Gastrocnemius medialis (tissue), 4 donors: ENCODE results near the gene NREP. TPM values are rescaled to one million over a fixed set of nuclear protein-coding genes. Genes with fewer than 3 reads are reported as not detected.

Experiments used
- ATAC-seq, 2 donors: fragments of 150-250 bp; one replicate each; pipeline ENCODE4 v1.9.1; 2016
- DNase-seq, 2 donors: peaks; one replicate each; pipeline ENCODE4 v3.0.0-alpha.2; 2019
- H3K27ac ChIP-seq, 4 donors: fragments of 200-600 bp; sonication (generic); 1 replicate in 1 of 4; 2 replicates in 3 of 4; pipeline ENCODE4 v1.5.1; 2016 to 2018; ENCODE audit warnings: mild to moderate bottlenecking in 2 of 4, moderate library complexity in 1 of 4
- H3K27me3 ChIP-seq, 3 donors: fragments of 200-600 bp; sonication (generic) in 2 of 3; 1 replicate in 1 of 3; 2 replicates in 2 of 3; pipeline versions ENCODE4 v1.5.1 to v1.6.0; 2016 to 2019; ENCODE audit warnings: mild to moderate bottlenecking in 1 of 3, moderate library complexity in 1 of 3
- H3K36me3 ChIP-seq, 2 donors: fragments of 200-600 bp; sonication (generic) in 1 of 2; one replicate each; pipeline ENCODE4 v1.5.1; 2017 to 2018
- H3K4me1 ChIP-seq, 2 donors: fragments of 200-600 bp; sonication (generic) in 1 of 2; one replicate each; pipeline ENCODE4 v1.5.1; 2016 to 2017; ENCODE audit warnings: mild to moderate bottlenecking in 2 of 2
- H3K4me3 ChIP-seq, 4 donors: fragments of 200-600 bp; sonication (generic) in 3 of 4; 1 replicate in 1 of 4; 2 replicates in 3 of 4; pipeline ENCODE4 v1.5.1; 2016 to 2019; ENCODE audit warnings: mild to moderate bottlenecking in 2 of 4
- H3K9me3 ChIP-seq, 3 donors: fragments of 200-600 bp; sonication (generic) in 2 of 3; 1 replicate in 1 of 3; 2 replicates in 2 of 3; pipeline ENCODE4 v1.5.1; 2016 to 2019
- POLR2A ChIP-seq, 2 donors: fragments of 450-650 bp; IDR thresholded peaks; one replicate each; pipeline ENCODE4 v1.6.1; 2017; ENCODE audit warnings: antibody characterized with exemption in 2 of 2, mild to moderate bottlenecking in 2 of 2, moderate library complexity in 2 of 2
- in situ Hi-C, 4 donors: fragments of 200-750 bp; cut with MboI; loops; one replicate each; pipeline versions ENCODE4 v1.15.0 to v1.8.0; 2017; ENCODE audit warnings: low sequenced_read_pairs in 4 of 4
- intact Hi-C: fragments of 100-400 bp; cut with DNase I; formaldehyde crosslinking; loops from one replicate; pipeline ENCODE4 v1.15.1; 2023; ENCODE audit warnings: low total_unique reads
- total RNA-seq, 4 donors: library from RNA; depleted of rRNA; stranded (reverse); fragments of >200 nt; gene quantifications; one replicate each; pipeline versions ENCODE4 v1.1.0 to v1.2.3, GENCODE V29; 2016
- TF ChIP-seq, protein P1 (sequence below), 5 experiments: fragments of 450-650 bp in 3 of 5; fragments of 200-600 bp in 2 of 5; sonication (generic) in 2 of 5; IDR thresholded peaks in 4 of 5; conservative IDR thresholded peaks in 1 of 5; 1 replicate in 4 of 5; 2 replicates in 1 of 5; pipeline ENCODE4 v1.5.1; 2016 to 2019; ENCODE audit warnings: antibody characterized with exemption in 5 of 5, mild to moderate bottlenecking in 3 of 5, moderate library complexity in 3 of 5

NREP gene
- total RNA-seq, 4 donors from 2014 or later: 0.85 to 2.9 (median 1.8) TPM

- Histone ChIP-seq H3K27me3 (no peaks in the 10 kb centered on the region), H3K36me3 (no peaks in the 10 kb centered on the region), H3K4me1 (peaks cover 0 to 3% of the 10 kb centered on the region in 2 donors), H3K27ac (no peak overlapping the region), H3K4me3 (no peak overlapping the region), H3K9me3 (no peaks in the 10 kb centered on the region)
- in situ Hi-C loops (loop anchor here in 1 of 4 donors (10.0 kb wide), 1 partner anchor 215 kb away; no protein-coding TSS in a partner anchor), intact Hi-C loops (no loop called here)
- ATAC-seq: no peak
- TF ChIP-seq, protein P1, sequence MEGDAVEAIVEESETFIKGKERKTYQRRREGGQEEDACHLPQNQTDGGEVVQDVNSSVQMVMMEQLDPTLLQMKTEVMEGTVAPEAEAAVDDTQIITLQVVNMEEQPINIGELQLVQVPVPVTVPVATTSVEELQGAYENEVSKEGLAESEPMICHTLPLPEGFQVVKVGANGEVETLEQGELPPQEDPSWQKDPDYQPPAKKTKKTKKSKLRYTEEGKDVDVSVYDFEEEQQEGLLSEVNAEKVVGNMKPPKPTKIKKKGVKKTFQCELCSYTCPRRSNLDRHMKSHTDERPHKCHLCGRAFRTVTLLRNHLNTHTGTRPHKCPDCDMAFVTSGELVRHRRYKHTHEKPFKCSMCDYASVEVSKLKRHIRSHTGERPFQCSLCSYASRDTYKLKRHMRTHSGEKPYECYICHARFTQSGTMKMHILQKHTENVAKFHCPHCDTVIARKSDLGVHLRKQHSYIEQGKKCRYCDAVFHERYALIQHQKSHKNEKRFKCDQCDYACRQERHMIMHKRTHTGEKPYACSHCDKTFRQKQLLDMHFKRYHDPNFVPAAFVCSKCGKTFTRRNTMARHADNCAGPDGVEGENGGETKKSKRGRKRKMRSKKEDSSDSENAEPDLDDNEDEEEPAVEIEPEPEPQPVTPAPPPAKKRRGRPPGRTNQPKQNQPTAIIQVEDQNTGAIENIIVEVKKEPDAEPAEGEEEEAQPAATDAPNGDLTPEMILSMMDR (IDR thresholded peaks at IDR 0.05 in 4 of 5, conservative IDR thresholded peaks at IDR 0.05 in 1 of 5): no peak
- TF ChIP-seq POLR2A (IDR thresholded peaks at IDR 0.05): no peak
- no peak for DNase-seq
Observed at GRCh38 chr5:111769541-111769940, 12.5 kb upstream of the NREP start.

GRCh38 chr5:111765613-111766571, 8.9 kb upstream of the NREP start:
- DNase-seq (no peak), ATAC-seq (no peak)
- no peaks in the 10 kb centered on the region for H3K4me1 ChIP-seq
- no peaks in the 10 kb centered on the region for H3K36me3 ChIP-seq
- H3K9me3 ChIP-seq: no peaks in the 10 kb centered on the region
- no peak overlapping the region for H3K27ac ChIP-seq
- TF ChIP-seq, protein P1 (IDR thresholded peaks at IDR 0.05 in 4 of 5, conservative IDR thresholded peaks at IDR 0.05 in 1 of 5): no peak
- TF ChIP-seq POLR2A (IDR thresholded peaks at IDR 0.05): no peak
- H3K27me3 ChIP-seq: no peaks in the 10 kb centered on the region
- no peak overlapping the region for H3K4me3 ChIP-seq
- intact Hi-C loops: no loop called here
- in situ Hi-C loops: loop anchor here in 1 of 4 donors (10.0 kb wide), 1 partner anchor 211 kb away; no protein-coding TSS in a partner anchor

GRCh38 chr5:111764019-111764418, 7.0 kb upstream of the NREP start:
- Histone ChIP-seq H3K27me3 (no peaks in the 10 kb centered on the region), H3K4me1 (no peaks in the 10 kb centered on the region), H3K27ac (no peak overlapping the region), H3K4me3 (no peak overlapping the region), H3K36me3 (no peaks in the 10 kb centered on the region), H3K9me3 (no peaks in the 10 kb centered on the region)
- no peak for ATAC-seq
- intact Hi-C loops: no loop called here
- no peak for TF ChIP-seq POLR2A (IDR thresholded peaks at IDR 0.05)
- TF ChIP-seq, protein P1 (IDR thresholded peaks at IDR 0.05 in 4 of 5, conservative IDR thresholded peaks at IDR 0.05 in 1 of 5): no peak
- in situ Hi-C loops: loop anchor here in 1 of 4 donors (10.0 kb wide), 1 partner anchor 209 kb away; no protein-coding TSS in a partner anchor
- DNase-seq: no peak

- H3K4me3 ChIP-seq: no peak overlapping the region
- intact Hi-C loops: no loop called here
- in situ Hi-C loops: loop anchor here in 1 of 4 donors (10.0 kb wide), 1 partner anchor 208 kb away; no protein-coding TSS in a partner anchor
- no peaks in the 10 kb centered on the region for H3K36me3 ChIP-seq
- no peak overlapping the region for H3K27ac ChIP-seq
- DNase-seq (no peak), ATAC-seq (no peak)
- H3K9me3 ChIP-seq: no peaks in the 10 kb centered on the region
- peaks cover 0 to 6% of the 10 kb centered on the region in 2 donors for H3K4me1 ChIP-seq
- TF ChIP-seq, protein P1 (IDR thresholded peaks at IDR 0.05 in 4 of 5, conservative IDR thresholded peaks at IDR 0.05 in 1 of 5): no peak
- no peak for TF ChIP-seq POLR2A (IDR thresholded peaks at IDR 0.05)
- H3K27me3 ChIP-seq: no peaks in the 10 kb centered on the region
Observed at GRCh38 chr5:111762895-111763294, 5.9 kb upstream of the NREP start.
